ENCODE results near the gene EFR3B. TPM values are rescaled to one million over a fixed set of nuclear protein-coding genes. Genes with fewer than 3 reads are reported as not detected.

EFR3B gene
- total and polyA plus RNA-seq, 2 of the 13 experiments (the other 11 are each of a cell fraction or from before 2014, with no cell fraction given), result 0.42 TPM

DNA sequence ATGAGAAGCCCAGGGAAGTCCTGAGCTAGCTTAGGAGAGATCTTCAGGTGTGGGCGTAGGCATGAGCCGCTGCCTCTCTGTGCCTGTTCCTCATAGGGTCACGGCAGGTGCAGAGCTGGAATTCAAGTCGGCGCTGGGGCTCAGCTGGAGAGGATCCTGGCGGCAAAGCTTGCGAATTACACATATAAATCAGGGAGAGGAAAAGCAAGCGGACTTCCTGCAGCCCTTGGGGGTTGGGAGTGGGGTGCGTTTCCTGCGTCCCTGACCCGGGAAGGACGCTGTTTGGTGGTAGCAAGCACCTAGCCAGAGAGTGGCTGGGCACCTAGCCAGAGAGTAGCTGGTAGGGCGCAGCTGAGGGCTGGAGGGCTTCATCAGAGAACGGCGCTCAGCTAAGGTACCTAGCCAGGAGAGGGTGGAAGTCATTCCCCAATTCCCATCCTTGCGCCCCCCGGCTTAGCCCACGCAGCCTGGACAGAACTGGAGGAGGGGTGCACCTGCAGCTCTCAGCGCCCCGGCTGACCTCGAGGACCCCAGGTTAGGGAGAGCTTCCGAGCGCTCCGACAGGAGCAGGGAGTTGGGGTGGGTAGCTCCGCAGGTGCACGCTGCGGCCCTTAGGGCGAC lies 459 bp upstream of the EFR3B start (continued):
- TF ChIP-seq, protein P1, sequence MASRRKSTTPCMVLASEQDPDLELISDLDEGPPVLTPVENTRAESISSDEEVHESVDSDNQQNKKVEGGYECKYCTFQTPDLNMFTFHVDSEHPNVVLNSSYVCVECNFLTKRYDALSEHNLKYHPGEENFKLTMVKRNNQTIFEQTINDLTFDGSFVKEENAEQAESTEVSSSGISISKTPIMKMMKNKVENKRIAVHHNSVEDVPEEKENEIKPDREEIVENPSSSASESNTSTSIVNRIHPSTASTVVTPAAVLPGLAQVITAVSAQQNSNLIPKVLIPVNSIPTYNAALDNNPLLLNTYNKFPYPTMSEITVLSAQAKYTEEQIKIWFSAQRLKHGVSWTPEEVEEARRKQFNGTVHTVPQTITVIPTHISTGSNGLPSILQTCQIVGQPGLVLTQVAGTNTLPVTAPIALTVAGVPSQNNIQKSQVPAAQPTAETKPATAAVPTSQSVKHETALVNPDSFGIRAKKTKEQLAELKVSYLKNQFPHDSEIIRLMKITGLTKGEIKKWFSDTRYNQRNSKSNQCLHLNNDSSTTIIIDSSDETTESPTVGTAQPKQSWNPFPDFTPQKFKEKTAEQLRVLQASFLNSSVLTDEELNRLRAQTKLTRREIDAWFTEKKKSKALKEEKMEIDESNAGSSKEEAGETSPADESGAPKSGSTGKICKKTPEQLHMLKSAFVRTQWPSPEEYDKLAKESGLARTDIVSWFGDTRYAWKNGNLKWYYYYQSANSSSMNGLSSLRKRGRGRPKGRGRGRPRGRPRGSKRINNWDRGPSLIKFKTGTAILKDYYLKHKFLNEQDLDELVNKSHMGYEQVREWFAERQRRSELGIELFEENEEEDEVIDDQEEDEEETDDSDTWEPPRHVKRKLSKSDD (CRISPR knock-in tag; IDR thresholded peaks at IDR 0.05; ENCODE audit: low read depth), result no peak
- TF ChIP-seq NFRKB (IDR thresholded peaks at IDR 0.05) (no peak), ARNT2 (CRISPR knock-in tag; IDR thresholded peaks at IDR 0.05; ENCODE audit: low read depth) (no peak), RBAK (CRISPR knock-in tag; IDR thresholded peaks at IDR 0.05) (0 out of 2 replicates have a peak, but pooled peaks have one; percentile 64), SALL2 (CRISPR knock-in tag; IDR thresholded peaks at IDR 0.05) (no peak; the same call in 1 of the 2 replicates), PHB2 (IDR thresholded peaks at IDR 0.05; ENCODE audit: partially characterized antibody) (no peak), CBX1 (IDR thresholded peaks at IDR 0.05; ENCODE audit: low read depth) (no peak), ZSCAN22 (CRISPR knock-in tag; IDR thresholded peaks at IDR 0.05) (no peak)
- TF ChIP-seq, protein P2, sequence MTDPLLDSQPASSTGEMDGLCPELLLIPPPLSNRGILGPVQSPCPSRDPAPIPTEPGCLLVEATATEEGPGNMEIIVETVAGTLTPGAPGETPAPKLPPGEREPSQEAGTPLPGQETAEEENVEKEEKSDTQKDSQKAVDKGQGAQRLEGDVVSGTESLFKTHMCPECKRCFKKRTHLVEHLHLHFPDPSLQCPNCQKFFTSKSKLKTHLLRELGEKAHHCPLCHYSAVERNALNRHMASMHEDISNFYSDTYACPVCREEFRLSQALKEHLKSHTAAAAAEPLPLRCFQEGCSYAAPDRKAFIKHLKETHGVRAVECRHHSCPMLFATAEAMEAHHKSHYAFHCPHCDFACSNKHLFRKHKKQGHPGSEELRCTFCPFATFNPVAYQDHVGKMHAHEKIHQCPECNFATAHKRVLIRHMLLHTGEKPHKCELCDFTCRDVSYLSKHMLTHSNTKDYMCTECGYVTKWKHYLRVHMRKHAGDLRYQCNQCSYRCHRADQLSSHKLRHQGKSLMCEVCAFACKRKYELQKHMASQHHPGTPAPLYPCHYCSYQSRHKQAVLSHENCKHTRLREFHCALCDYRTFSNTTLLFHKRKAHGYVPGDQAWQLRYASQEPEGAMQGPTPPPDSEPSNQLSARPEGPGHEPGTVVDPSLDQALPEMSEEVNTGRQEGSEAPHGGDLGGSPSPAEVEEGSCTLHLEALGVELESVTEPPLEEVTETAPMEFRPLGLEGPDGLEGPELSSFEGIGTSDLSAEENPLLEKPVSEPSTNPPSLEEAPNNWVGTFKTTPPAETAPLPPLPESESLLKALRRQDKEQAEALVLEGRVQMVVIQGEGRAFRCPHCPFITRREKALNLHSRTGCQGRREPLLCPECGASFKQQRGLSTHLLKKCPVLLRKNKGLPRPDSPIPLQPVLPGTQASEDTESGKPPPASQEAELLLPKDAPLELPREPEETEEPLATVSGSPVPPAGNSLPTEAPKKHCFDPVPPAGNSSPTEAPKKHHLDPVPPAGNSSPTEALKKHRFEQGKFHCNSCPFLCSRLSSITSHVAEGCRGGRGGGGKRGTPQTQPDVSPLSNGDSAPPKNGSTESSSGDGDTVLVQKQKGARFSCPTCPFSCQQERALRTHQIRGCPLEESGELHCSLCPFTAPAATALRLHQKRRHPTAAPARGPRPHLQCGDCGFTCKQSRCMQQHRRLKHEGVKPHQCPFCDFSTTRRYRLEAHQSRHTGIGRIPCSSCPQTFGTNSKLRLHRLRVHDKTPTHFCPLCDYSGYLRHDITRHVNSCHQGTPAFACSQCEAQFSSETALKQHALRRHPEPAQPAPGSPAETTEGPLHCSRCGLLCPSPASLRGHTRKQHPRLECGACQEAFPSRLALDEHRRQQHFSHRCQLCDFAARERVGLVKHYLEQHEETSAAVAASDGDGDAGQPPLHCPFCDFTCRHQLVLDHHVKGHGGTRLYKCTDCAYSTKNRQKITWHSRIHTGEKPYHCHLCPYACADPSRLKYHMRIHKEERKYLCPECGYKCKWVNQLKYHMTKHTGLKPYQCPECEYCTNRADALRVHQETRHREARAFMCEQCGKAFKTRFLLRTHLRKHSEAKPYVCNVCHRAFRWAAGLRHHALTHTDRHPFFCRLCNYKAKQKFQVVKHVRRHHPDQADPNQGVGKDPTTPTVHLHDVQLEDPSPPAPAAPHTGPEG (CRISPR knock-in tag; IDR thresholded peaks at IDR 0.05), result no peak
- TF ChIP-seq, protein P3, sequence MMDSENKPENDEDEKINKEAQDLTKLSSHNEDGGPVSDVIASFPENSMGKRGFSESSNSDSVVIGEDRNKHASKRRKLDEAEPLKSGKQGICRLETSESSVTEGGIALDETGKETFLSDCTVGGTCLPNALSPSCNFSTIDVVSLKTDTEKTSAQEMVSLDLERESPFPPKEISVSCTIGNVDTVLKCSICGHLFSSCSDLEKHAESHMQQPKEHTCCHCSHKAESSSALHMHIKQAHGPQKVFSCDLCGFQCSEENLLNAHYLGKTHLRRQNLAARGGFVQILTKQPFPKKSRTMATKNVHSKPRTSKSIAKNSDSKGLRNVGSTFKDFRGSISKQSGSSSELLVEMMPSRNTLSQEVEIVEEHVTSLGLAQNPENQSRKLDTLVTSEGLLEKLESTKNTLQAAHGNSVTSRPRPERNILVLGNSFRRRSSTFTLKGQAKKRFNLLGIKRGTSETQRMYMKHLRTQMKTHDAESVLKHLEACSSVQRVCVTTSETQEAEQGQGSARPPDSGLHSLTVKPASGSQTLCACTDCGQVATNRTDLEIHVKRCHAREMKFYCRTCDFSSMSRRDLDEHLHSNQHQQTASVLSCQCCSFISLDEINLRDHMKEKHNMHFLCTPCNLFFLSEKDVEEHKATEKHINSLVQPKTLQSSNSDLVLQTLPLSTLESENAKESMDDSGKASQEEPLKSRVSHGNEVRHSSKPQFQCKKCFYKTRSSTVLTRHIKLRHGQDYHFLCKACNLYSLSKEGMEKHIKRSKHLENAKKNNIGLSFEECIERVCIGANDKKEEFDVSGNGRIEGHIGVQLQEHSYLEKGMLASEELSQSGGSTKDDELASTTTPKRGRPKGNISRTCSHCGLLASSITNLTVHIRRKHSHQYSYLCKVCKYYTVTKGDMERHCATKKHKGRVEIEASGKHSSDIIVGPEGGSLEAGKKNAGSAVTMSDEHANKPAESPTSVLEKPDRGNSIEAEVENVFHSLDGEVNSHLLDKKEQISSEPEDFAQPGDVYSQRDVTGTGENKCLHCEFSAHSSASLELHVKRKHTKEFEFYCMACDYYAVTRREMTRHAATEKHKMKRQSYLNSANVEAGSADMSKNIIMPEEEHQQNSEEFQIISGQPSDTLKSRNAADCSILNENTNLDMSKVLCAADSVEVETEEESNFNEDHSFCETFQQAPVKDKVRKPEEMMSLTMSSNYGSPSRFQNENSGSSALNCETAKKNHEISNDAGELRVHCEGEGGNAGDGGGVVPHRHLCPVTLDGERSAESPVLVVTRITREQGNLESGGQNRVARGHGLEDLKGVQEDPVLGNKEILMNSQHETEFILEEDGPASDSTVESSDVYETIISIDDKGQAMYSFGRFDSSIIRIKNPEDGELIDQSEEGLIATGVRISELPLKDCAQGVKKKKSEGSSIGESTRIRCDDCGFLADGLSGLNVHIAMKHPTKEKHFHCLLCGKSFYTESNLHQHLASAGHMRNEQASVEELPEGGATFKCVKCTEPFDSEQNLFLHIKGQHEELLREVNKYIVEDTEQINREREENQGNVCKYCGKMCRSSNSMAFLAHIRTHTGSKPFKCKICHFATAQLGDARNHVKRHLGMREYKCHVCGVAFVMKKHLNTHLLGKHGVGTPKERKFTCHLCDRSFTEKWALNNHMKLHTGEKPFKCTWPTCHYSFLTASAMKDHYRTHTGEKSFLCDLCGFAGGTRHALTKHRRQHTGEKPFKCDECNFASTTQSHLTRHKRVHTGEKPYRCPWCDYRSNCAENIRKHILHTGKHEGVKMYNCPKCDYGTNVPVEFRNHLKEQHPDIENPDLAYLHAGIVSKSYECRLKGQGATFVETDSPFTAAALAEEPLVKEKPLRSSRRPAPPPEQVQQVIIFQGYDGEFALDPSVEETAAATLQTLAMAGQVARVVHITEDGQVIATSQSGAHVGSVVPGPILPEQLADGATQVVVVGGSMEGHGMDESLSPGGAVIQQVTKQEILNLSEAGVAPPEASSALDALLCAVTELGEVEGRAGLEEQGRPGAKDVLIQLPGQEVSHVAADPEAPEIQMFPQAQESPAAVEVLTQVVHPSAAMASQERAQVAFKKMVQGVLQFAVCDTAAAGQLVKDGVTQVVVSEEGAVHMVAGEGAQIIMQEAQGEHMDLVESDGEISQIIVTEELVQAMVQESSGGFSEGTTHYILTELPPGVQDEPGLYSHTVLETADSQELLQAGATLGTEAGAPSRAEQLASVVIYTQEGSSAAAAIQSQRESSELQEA (CRISPR knock-in tag; IDR thresholded peaks at IDR 0.05; ENCODE audit: not compliant biosample characterization), result no peak
- TF ChIP-seq, protein P4, sequence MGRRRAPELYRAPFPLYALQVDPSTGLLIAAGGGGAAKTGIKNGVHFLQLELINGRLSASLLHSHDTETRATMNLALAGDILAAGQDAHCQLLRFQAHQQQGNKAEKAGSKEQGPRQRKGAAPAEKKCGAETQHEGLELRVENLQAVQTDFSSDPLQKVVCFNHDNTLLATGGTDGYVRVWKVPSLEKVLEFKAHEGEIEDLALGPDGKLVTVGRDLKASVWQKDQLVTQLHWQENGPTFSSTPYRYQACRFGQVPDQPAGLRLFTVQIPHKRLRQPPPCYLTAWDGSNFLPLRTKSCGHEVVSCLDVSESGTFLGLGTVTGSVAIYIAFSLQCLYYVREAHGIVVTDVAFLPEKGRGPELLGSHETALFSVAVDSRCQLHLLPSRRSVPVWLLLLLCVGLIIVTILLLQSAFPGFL (CRISPR knock-in tag; IDR thresholded peaks at IDR 0.05), result no peak
